GM12864 (cell line): ENCODE results near the gene NADK2.

Source experiments
- DNase-seq: peaks from one replicate; pipeline ENCODE4 v3.0.0-alpha.2; 2011; ENCODE audit warnings: low read depth
- H3K4me3 ChIP-seq: 2 replicates; pipeline ENCODE4 v1.5.1; 2011; ENCODE audit warnings: mild to moderate bottlenecking, low read depth, low read length, control low read depth
- CTCF ChIP-seq: IDR thresholded peaks from 2 replicates; pipeline ENCODE4 v1.5.1; 2011; ENCODE audit warnings: low read depth, mild to moderate bottlenecking, moderate library complexity, low read length, control low read depth, inconsistent platforms; ENCODE audit errors: missing control alignments

The NADK2 gene

GRCh38 chr5:36276864-36277263 lies 35.1 kb upstream of the NADK2 start:
- no peak for TF ChIP-seq CTCF
- no peak for DNase-seq
- H3K4me3 ChIP-seq: no peak overlapping the region

GRCh38 chr5:36273809-36274526 lies 32.2 kb upstream of the NADK2 start:
- H3K4me3 ChIP-seq: no peak overlapping the region
- no peak for DNase-seq
- no peak for TF ChIP-seq CTCF

- no peak overlapping the region for H3K4me3 ChIP-seq
- no peak for TF ChIP-seq CTCF
- DNase-seq: no peak
These were observed 30.5 kb upstream of the NADK2 start for GRCh38 chr5:36272136-36272690.

GRCh38 chr5:36270876-36271575 lies 29.3 kb upstream of the NADK2 start:
- TF ChIP-seq CTCF: no peak
- DNase-seq: no peak
- H3K4me3 ChIP-seq: no peak overlapping the region

- no peak for TF ChIP-seq CTCF
- DNase-seq: no peak
- no peak overlapping the region for H3K4me3 ChIP-seq
These were observed 28.4 kb upstream of the NADK2 start for GRCh38 chr5:36270175-36270574.

- no peak for TF ChIP-seq CTCF
These were observed 27.8 kb upstream of the NADK2 start for GRCh38 chr5:36269478-36269877.

More at GRCh38 chr5:36269478-36269877, 27.8 kb upstream of the NADK2 start:
- no peak for DNase-seq
- no peak overlapping the region for H3K4me3 ChIP-seq
